ENCODE data around the gene NOP9. TPM values are rescaled to one million over a fixed set of nuclear protein-coding genes. Genes with fewer than 3 reads are reported as not detected.

The NOP9 gene
- total RNA-seq, 1 experiment from 2014 or later, result 39.4 TPM

GRCh38 chr14:24314377-24315193 is 14.9 kb downstream of the NOP9 start:
- no peak overlapping the region for H2AFZ ChIP-seq (ENCODE audit: low read depth, low read length, poor library complexity, severe bottlenecking)
- H3K79me2 ChIP-seq (ENCODE audit: insufficient read depth, low read length), result no peaks in the 10 kb centered on the region
- H3K9me3 ChIP-seq (ENCODE audit: control insufficient read depth in 1 of 2, insufficient read depth in 1 of 2, low read depth in 1 of 2, low read length in 2 of 2), result no peaks in the 10 kb centered on the region
- no peak overlapping the region for H3K4me3 ChIP-seq (replicated peaks in 1 of 2; ENCODE audit: low read depth in 1 of 2, low read length in 2 of 2)
- intact Hi-C loops (cut with micrococcal nuclease), result no loop called here
- no peaks in the 10 kb centered on the region for H4K20me1 ChIP-seq (ENCODE audit: insufficient read depth)
- no peak for DNase-seq (ENCODE audit: low read depth, low spot score)
- TF ChIP-seq CTCF (IDR thresholded peaks at IDR 0.05 in 2 of 3, conservative IDR thresholded peaks at IDR 0.05 in 1 of 3; ENCODE audit: borderline replicate concordance in 1 of 3, insufficient read depth in 1 of 3, low read depth in 2 of 3, low read length in 2 of 3) (no peak), EGR1 (IDR thresholded peaks at IDR 0.05; ENCODE audit: low read depth) (no peak), SIN3A (IDR thresholded peaks at IDR 0.05; ENCODE audit: low read depth) (no peak), ZNF274 (IDR thresholded peaks at IDR 0.05; ENCODE audit: low read depth, low read length) (no peak), MAX (IDR thresholded peaks at IDR 0.05) (no peak), CBX3 (IDR thresholded peaks at IDR 0.05; ENCODE audit: low read depth) (no peak), REST (IDR thresholded peaks at IDR 0.05; ENCODE audit: low read depth) (no peak), POLR2AphosphoS5 (IDR thresholded peaks at IDR 0.05; ENCODE audit: low read depth, low read length) (no peak), ELF1 (IDR thresholded peaks at IDR 0.05; ENCODE audit: borderline replicate concordance, low read depth) (no peak), RAD21 (IDR thresholded peaks at IDR 0.05; ENCODE audit: low read depth) (no peak), JUND (IDR thresholded peaks at IDR 0.05) (no peak), EZH2phosphoT487 (IDR thresholded peaks at IDR 0.05; ENCODE audit: borderline replicate concordance) (no peak), YY1 (IDR thresholded peaks at IDR 0.05; ENCODE audit: extremely low read depth, insufficient replicate concordance, low read depth, low read length) (no peak), ATF3 (IDR thresholded peaks at IDR 0.05) (no peak), SP1 (IDR thresholded peaks at IDR 0.05; ENCODE audit: low read depth) (no peak), FOSL1 (IDR thresholded peaks at IDR 0.05; ENCODE audit: low read depth) (no peak), SRF (IDR thresholded peaks at IDR 0.05; ENCODE audit: low read depth) (no peak), CEBPB (IDR thresholded peaks at IDR 0.05; ENCODE audit: low read depth) (no peak)
- H3K4me2 ChIP-seq (ENCODE audit: low read length), result no peak overlapping the region
- peaks cover 11 to 24% of the 10 kb centered on the region in 2 experiments for H3K4me1 ChIP-seq (ENCODE audit: control insufficient read depth in 1 of 2, insufficient read depth in 2 of 2, low read length in 2 of 2)
- no peaks in the 10 kb centered on the region for H3K9me2 ChIP-seq (ENCODE audit: insufficient read depth)
- H3K27ac ChIP-seq (ENCODE audit: low read depth, low read length), result no peak overlapping the region
- H3K36me3 ChIP-seq (ENCODE audit: control insufficient read depth in 1 of 2, insufficient read depth in 2 of 2, low read length in 2 of 2), result no peaks in the 10 kb centered on the region; a peak in 1 of 4 replicates
- ChIA-PET CTCF (interaction anchor here (0.8 kb wide), 1 partner anchor 19 kb away, joined by 3 read pairs; no protein-coding TSS in a partner anchor), POLR2A (no interaction called here), RAD21 (ENCODE audit: low non-redundant PET in 1 of 2, low total read pairs in 2 of 2, uncharacterized antibody in 2 of 2, unreplicated experiment in 2 of 2) (no interaction called here)
- no peak for ATAC-seq
- no peak overlapping the region for H3K9ac ChIP-seq (ENCODE audit: low read length)
- 0 out of 2 replicates have a peak, but pooled peaks cover 4% of the 10 kb centered on the region for H3K27me3 ChIP-seq (ENCODE audit: insufficient read depth, low read length)
- BruUV-seq (replicated peaks), result no TSS peak
